HepG2 (cell line): ENCODE measurements around the gene LSM2. TPM values are rescaled to one million over a fixed set of nuclear protein-coding genes. Genes with fewer than 3 reads are reported as not detected.

Experiments
- DNMT3B ChIP-seq: conservative IDR thresholded peaks from 2 replicates; pipeline ENCODE4 v1.6.1; 2016; ENCODE audit warnings: missing biosample characterization, control low read depth
- GABPB1 ChIP-seq: IDR thresholded peaks from 2 replicates; pipeline ENCODE4 v1.6.1; 2016; ENCODE audit warnings: mild to moderate bottlenecking, missing genetic modification reagents, moderate library complexity, missing compliant biosample characterization
- HDAC6 ChIP-seq: fragments of 200-600 bp; sonication (generic); IDR thresholded peaks from 2 replicates; pipeline ENCODE4 v1.7.0; 2017; ENCODE audit warnings: mild to moderate bottlenecking, antibody characterized with exemption, low read length, low read depth
- HMGA1 ChIP-seq: sonication (generic); formaldehyde crosslinking; conservative IDR thresholded peaks from 2 replicates; pipeline ENCODE4 v1.4.0; 2020; ENCODE audit warnings: missing genetic modification reagents
- IRX3 ChIP-seq: sonication (generic); formaldehyde crosslinking; IDR thresholded peaks from 2 replicates; pipeline ENCODE4 v1.8.1; 2023; ENCODE audit warnings: mild to moderate bottlenecking, low read depth, missing genetic modification reagents, borderline replicate concordance
- MTF1 ChIP-seq: sonication (generic); formaldehyde crosslinking; IDR thresholded peaks from 2 replicates; pipeline ENCODE4 v1.5.0; 2020; ENCODE audit warnings: missing genetic modification reagents
- PAF1 ChIP-seq: IDR thresholded peaks from 2 replicates; pipeline ENCODE4 v1.6.1; 2016; ENCODE audit warnings: missing genetic modification reagents, missing compliant biosample characterization
- POLR2G ChIP-seq: fragments of 200-400 bp; formaldehyde crosslinking; IDR thresholded peaks from 2 replicates; pipeline ENCODE4 v1.6.1; 2018; ENCODE audit warnings: mild to moderate bottlenecking, low read depth, low read length, moderate library complexity
- RAD21 ChIP-seq: fragments of 450-650 bp; formaldehyde crosslinking; IDR thresholded peaks from 2 replicates; pipeline ENCODE4 v1.5.0; 2020; ENCODE audit warnings: mild to moderate bottlenecking
- RBFOX2 ChIP-seq: fragments of 200-400 bp; formaldehyde crosslinking; IDR thresholded peaks from 2 replicates; pipeline ENCODE4 v1.6.1; 2017; ENCODE audit warnings: low read depth, mild to moderate bottlenecking, low read length
- RBM39 ChIP-seq: fragments of 200-400 bp; formaldehyde crosslinking; IDR thresholded peaks from one replicate; pipeline ENCODE4 v1.6.1; 2018; ENCODE audit warnings: antibody characterized with exemption, mild to moderate bottlenecking, low read depth, low read length; ENCODE audit not compliant: poor library complexity, severe bottlenecking
- SALL1 ChIP-seq: sonication (generic); formaldehyde crosslinking; IDR thresholded peaks from 2 replicates; pipeline ENCODE4 v1.8.0; 2022; ENCODE audit warnings: mild to moderate bottlenecking, missing genetic modification reagents
- SOX5 ChIP-seq: IDR thresholded peaks from 2 replicates; pipeline ENCODE4 v1.6.1; 2016; ENCODE audit warnings: borderline replicate concordance
- SRF ChIP-seq: IDR thresholded peaks from 2 replicates; pipeline ENCODE4 v1.6.1; 2011; ENCODE audit warnings: mild to moderate bottlenecking, low read depth, low read length, moderate library complexity
- TAF1 ChIP-seq: sonication (generic); formaldehyde crosslinking; IDR thresholded peaks from 2 replicates; pipeline ENCODE4 v1.4.0; 2020; ENCODE audit warnings: missing genetic modification reagents
- TBP ChIP-seq: sonication (generic); formaldehyde crosslinking; IDR thresholded peaks from 2 replicates; pipeline ENCODE4 v1.5.0; 2020; ENCODE audit warnings: missing genetic modification reagents
- U2AF1 ChIP-seq: fragments of 200-400 bp; formaldehyde crosslinking; optimal IDR thresholded peaks from 2 replicates; pipeline ENCODE3; 2017; ENCODE audit warnings: mild to moderate bottlenecking, low read depth, low read length
- ZNF672 ChIP-seq: sonication (generic); formaldehyde crosslinking; IDR thresholded peaks from 2 replicates; pipeline ENCODE4 v1.8.1; 2022; ENCODE audit warnings: missing genetic modification reagents
- ZNF850 ChIP-seq: sonication (generic); formaldehyde crosslinking; conservative IDR thresholded peaks from 2 replicates; pipeline ENCODE4 v1.9.0; 2021; ENCODE audit warnings: mild to moderate bottlenecking, missing genetic modification reagents
- polyA plus RNA-seq, 8 experiments: library from polyadenylated mRNA; depleted of rRNA in 3 of 8; stranded (reverse) in 7 of 8; unstranded in 1 of 8; fragments of >200 nt; fragmentation: Illumina TruSeq in 4 of 8; extraction: Trizol in 4 of 8; gene quantifications; 2 replicates each; pipeline versions ENCODE4 v1.2.1 to v1.2.3, GENCODE V29; 2011 to 2016; ENCODE audit warnings: low read depth in 4 of 8, missing spikeins in 1 of 8, mixed read lengths in 1 of 8; ENCODE audit not compliant: insufficient read depth in 1 of 8
- total RNA-seq, 5 experiments: library from RNA; depleted of rRNA; stranded (reverse); fragments of >200 nt; fragmentation: Illumina TruSeq; extraction: Trizol; gene quantifications; 2 replicates each; pipeline ENCODE4 v1.2.3, GENCODE V29; 2016; ENCODE audit warnings: low read depth in 1 of 5
- TF ChIP-seq, protein P1 (sequence below): sonication (generic); formaldehyde crosslinking; IDR thresholded peaks from 2 replicates; pipeline ENCODE4 v1.4.0; 2020; ENCODE audit warnings: mild to moderate bottlenecking, missing genetic modification reagents
- TF ChIP-seq, protein P2 (sequence below): sonication (generic); formaldehyde crosslinking; IDR thresholded peaks from 2 replicates; pipeline ENCODE4 v1.4.0; 2020; ENCODE audit warnings: missing genetic modification reagents
- TF ChIP-seq, protein P3 (sequence below): sonication (generic); formaldehyde crosslinking; IDR thresholded peaks from 2 replicates; pipeline ENCODE4 v1.4.0; 2020; ENCODE audit warnings: missing genetic modification reagents, low read depth, mild to moderate bottlenecking, borderline replicate concordance
- TF ChIP-seq, protein P4 (sequence below): IDR thresholded peaks from 2 replicates; pipeline ENCODE4 v1.6.1; 2016; ENCODE audit warnings: missing compliant biosample characterization, missing genetic modification reagents, borderline replicate concordance
- TF ChIP-seq, protein P5 (sequence below): IDR thresholded peaks from 2 replicates; pipeline ENCODE4 v1.6.1; 2016; ENCODE audit warnings: missing biosample characterization, missing genetic modification reagents, low read depth

The LSM2 gene
- total and polyA plus RNA-seq, 2 of the 13 experiments (the other 11 are each of a cell fraction or from before 2014, with no cell fraction given) = 69.4 to 90.5 TPM

DNA sequence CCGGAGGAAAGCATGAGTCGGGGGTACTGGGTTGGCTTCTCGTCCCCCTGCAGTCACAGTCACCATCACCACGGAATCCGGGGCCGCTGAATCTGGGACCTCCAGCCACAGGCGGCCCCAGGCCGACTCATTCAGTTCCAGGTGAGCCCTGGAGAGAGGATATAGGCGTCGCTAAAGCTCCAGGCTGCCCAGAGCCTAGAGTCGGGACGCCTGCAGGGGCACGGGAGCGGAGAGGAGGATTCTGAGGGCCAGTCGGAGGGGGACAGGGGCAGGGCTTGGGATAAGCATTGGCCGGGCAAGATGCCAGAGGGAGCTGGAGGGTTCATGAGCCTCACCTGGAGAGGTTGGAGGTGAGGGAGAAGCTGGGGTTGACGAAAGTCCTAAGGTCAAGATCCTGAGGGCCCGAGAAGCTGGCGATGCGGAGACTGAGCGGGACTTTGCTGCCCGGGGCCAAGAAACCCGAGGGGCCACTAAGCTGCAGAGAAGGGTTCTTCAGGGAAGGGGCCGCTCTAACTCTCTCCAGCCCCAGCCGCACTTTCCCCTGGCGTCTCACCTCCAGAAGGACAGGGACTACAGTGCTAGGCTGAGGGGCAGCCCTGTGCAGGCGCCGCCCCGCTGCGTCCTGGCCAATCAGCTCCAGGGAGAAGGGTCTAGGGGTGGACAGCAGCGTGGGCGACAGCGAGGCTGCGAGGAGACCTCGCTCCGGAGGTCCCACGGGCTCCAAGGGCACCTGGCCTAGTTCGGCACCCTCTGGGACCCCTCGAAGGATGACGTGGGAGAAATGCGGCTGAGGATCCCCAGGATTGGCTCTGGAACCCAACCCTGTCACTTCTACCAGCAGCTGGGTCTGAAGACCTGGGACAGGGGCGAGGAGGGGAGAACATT is 40.6 kb downstream of the LSM2 start (continued):
- no peak for TF ChIP-seq IRX3 (CRISPR knock-in tag)
- TF ChIP-seq, protein P1, sequence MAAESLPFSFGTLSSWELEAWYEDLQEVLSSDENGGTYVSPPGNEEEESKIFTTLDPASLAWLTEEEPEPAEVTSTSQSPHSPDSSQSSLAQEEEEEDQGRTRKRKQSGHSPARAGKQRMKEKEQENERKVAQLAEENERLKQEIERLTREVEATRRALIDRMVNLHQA = no peak
- no peak for TF ChIP-seq HMGA1 (CRISPR knock-in tag)
- no peak for TF ChIP-seq RBM39
- TF ChIP-seq U2AF1 = no peak
- TF ChIP-seq, protein P2, sequence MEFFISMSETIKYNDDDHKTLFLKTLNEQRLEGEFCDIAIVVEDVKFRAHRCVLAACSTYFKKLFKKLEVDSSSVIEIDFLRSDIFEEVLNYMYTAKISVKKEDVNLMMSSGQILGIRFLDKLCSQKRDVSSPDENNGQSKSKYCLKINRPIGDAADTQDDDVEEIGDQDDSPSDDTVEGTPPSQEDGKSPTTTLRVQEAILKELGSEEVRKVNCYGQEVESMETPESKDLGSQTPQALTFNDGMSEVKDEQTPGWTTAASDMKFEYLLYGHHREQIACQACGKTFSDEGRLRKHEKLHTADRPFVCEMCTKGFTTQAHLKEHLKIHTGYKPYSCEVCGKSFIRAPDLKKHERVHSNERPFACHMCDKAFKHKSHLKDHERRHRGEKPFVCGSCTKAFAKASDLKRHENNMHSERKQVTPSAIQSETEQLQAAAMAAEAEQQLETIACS (CRISPR knock-in tag) = no peak
- TF ChIP-seq TBP (CRISPR knock-in tag) = no peak
- no peak for TF ChIP-seq ZNF850 (CRISPR knock-in tag)
- TF ChIP-seq MTF1 (CRISPR knock-in tag) = no peak
- peak; percentile 69 for TF ChIP-seq RBFOX2
- TF ChIP-seq RAD21 (CRISPR knock-in tag) = 0 out of 2 replicates have a peak, but pooled peaks have one; percentile 8
- TF ChIP-seq, protein P3, sequence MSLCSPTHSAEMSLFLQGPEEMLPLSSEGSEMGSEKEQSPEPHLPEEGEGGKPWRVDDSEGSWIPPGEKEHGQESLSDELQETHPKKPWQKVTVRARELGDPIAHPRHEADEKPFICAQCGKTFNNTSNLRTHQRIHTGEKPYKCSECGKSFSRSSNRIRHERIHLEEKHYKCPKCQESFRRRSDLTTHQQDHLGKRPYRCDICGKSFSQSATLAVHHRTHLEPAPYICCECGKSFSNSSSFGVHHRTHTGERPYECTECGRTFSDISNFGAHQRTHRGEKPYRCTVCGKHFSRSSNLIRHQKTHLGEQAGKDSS (CRISPR knock-in tag) = peak; percentile 49; the same call in 1 of the 2 replicates
- peak; percentile 86 for TF ChIP-seq POLR2G
- TF ChIP-seq SOX5 (CRISPR knock-in tag) = peak; percentile 48
- TF ChIP-seq TAF1 (CRISPR knock-in tag) = peak; percentile 69
- peak; percentile 54; the same call in 1 of the 2 replicates for TF ChIP-seq GABPB1 (CRISPR knock-in tag)
- TF ChIP-seq, protein P4, sequence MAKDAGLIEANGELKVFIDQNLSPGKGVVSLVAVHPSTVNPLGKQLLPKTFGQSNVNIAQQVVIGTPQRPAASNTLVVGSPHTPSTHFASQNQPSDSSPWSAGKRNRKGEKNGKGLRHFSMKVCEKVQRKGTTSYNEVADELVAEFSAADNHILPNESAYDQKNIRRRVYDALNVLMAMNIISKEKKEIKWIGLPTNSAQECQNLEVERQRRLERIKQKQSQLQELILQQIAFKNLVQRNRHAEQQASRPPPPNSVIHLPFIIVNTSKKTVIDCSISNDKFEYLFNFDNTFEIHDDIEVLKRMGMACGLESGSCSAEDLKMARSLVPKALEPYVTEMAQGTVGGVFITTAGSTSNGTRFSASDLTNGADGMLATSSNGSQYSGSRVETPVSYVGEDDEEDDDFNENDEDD (CRISPR knock-in tag) = peak; percentile 69; the same call in 1 of the 2 replicates
- TF ChIP-seq PAF1 (CRISPR knock-in tag) = no peak
- no peak for TF ChIP-seq DNMT3B (CRISPR knock-in tag)
- TF ChIP-seq ZNF672 (CRISPR knock-in tag) = no peak
- TF ChIP-seq, protein P5, sequence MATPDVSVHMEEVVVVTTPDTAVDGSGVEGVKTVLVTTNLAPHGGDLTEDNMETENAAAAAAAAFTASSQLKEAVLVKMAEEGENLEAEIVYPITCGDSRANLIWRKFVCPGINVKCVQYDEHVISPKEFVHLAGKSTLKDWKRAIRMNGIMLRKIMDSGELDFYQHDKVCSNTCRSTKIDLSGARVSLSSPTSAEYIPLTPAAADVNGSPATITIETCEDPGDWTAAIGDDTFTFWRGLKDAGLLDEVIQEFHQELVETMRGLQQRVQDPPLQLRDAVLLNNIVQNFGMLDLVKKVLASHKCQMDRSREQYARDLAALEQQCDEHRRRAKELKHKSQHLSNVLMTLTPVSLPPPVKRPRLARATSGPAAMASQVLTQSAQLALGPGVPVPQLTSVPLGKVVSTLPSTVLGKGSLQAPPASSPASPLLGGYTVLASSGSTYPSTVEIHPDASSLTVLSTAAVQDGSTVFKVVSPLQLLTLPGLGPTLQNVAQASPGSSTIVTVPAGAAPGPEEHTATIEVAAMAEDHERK = no peak
- peak; percentile 86 for TF ChIP-seq SALL1 (CRISPR knock-in tag)
- TF ChIP-seq HDAC6 = no peak
- no peak for TF ChIP-seq SRF
